NCI-H1417 treated with DMSO at 0.1 percent for 48 hours (cell line): ENCODE data around the gene TMEM54.

Experiments
- DNase-seq: peaks from one replicate; lab custom pipeline; 2025; lab: John Stamatoyannopoulos, UW

The TMEM54 gene

DNA sequence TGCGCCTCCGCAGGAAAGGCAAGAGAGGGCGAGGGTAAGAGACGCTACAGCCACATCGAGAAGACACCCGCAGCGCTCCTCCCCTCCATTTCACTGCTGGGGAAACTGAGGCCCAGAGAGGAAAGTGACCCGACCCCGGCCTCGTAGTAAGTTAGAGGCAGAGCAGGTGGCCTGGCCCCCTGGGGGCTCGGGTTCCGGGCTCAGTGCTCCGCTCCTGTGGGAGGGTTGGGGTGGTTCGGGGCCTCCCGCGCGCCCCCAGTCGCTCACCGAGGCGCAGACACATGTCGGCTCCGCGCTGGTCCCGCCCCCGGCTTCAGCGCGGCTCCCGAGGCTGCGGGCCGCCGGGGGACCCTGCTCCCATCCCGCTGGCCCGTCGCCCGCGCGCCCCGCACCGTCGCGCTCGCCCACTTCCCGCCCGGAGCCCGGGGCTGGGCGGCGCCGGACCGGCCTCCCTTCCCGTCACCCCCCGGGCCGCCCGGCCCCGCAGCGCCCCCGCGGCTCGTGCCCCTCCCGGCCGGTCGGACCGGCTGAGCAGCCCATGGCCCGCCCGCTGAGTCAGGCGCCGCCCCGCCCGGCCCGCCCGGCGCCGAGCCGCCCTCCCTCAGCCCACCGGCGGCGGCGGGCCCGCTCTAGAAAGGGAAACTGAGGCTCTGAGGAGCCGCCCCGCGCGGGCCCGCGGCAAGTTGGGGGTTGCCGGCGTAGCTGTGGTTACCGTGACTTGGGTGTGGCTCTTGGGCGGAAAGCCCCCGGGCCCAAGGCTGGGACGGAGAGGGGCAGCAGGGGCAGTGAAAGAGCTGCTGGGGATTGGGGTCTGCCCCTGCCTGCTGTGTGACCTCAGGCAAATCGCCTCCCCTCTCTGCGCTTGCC lies at the start of gene TMEM54:
Gene TMEM54 (minus strand): TSS at position 434 of the 867 bp plus-strand sequence. CDS start 151 bp downstream, at position 283.
- DNase-seq, result no peak

GRCh38 chr1:32949519-32949918 lies 48.3 kb upstream of the TMEM54 start:
- DNase-seq, result no peak

DNA sequence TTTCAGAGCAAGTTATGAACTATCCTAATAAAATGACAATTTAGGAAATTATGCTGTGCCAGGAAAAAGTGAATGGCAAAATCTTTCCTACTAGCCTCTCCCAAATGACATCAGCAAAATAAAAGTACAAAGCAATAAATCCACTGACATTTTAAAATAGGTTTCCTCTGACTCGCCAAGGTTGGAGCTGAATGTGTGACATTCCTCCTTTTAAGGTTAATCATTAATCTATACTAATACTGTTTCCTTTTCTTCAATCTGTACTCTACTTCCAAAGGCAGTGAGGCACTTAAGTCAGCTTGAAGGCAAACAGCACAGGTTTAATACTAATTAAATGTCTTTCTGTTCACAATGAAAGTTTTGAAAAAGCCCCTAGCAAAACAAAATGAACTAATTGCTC lies 47.7 kb upstream of the TMEM54 start:
- no peak for DNase-seq

- no peak for DNase-seq
Measured at GRCh38 chr1:32948390-32948722, 47.2 kb upstream of the TMEM54 start.

DNA sequence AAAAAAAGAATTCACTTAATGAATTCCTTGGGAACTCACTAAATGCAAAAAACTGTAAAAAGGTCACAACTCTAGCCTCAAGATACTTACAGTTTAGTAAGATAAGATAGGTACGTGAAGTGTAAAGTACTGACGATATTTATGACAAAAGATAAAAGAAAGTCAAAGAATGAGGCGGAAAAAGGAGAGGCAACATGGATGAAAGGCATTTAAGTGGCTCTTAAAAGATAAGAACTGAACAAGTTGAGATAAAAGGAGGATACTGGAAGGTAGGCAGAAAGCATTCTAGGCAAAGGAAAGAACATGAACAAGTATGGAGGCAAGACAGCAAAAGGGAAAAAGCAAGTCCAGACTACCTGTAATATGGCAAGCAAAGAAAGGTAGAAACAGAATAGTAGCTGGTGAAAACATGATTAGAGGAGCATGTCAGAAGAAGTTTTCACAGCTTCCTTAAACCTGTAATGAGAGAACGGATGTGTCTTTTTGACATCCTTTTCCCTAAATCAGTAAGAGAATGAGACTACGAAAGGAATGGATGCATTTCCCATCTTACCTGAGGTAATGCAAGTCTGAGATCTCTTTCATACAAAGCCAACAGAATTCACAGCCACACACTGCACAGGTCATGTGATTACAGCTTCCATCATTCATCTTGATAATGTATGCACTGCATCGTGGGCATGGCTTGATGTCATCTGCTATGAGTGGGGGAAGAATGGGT lies 46.6 kb upstream of the TMEM54 start:
- DNase-seq, result no peak

DNA sequence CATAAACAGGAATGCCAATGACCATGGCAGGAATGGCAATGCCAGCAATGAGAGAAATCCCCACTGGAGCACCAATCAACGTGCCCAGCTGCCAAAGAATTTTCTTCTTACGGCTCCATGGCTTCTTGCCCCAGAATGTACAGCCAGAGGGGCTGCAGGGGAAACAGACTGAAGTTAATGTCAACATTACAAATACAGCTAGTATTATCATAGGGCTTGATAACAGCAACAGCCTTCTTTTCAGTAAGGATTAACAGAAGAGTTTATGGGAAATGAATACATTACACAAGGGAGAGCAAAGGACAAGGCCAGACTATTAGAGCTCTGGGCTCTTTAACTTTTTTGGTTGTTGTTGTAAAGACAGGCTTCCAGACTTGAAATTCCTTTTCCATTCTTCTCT lies 45.2 kb upstream of the TMEM54 start:
- no peak for DNase-seq

DNA sequence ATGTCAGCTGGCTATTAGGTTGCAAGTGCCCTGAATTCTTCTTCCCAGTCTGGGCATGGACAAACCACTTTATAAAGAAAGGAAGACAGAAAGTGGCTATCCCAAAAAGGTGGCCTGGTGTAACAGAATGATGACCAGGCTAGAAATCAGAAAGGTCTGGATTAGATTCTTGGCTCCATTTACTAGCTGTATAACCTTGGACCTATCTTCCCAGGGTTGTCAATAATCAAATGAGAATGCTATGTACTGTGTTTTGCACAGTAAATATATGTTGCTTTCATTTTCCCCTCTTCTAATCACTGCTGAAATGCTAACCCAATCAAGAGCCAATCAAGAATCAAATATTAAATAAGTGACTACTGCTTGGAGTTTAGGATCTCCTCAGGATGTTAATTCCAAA lies 43.0 kb upstream of the TMEM54 start:
- DNase-seq, result no peak

DNA sequence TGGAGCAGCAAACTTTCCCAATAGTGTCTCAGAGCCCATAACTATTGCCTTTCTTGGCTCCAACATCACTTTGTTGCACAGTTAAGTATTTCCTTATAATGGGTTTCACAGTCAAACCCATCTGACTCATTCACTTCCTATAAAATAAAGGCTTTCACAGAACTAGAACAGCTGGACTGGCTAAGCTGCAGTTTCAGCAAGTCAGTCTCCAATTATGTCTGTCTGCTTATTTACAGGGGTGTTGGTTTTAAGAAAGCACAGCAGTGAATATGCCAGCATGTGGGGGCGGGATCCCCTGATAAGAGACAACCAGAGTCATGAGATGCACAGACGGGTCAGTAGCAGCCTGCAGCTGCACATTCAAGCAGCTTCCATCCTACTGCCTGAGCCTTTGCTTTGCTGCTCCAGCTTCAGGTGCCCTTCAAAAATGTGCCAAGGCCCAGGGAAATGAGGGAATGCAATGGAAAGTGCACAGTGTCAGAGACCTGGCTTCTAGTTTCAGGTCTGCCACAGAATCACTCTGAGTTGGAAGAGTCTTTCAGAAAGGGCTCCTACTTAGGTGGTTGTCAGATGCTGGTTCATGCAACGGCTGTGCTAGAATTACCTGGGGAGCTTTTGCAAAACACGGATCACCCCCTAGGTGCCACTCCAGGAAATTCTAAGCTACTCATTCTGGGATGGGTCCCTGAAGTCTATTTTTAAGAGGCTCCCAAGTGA lies 38.6 kb upstream of the TMEM54 start:
- no peak for DNase-seq

GRCh38 chr1:32937061-32937460 lies 35.9 kb upstream of the TMEM54 start:
- no peak for DNase-seq

DNA sequence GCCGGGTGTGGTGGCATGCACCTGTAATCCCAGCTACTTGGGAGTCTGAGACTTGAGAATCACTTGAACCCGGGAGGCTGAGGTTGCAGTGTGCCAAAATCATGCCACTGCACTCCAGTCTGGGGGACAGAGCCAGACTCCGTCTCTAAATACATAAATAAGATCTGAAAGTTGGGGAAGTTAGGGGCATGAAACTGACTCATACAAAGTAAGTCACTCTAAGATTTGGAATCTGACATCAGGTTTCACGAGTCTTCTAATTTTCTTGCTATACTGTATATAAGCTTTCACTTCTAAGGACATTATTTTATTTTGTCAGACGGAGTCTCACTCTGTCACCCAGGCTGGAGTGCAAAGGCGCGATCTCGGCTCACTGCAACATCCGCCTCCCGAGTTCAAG lies 33.3 kb upstream of the TMEM54 start:
- no peak for DNase-seq

DNA sequence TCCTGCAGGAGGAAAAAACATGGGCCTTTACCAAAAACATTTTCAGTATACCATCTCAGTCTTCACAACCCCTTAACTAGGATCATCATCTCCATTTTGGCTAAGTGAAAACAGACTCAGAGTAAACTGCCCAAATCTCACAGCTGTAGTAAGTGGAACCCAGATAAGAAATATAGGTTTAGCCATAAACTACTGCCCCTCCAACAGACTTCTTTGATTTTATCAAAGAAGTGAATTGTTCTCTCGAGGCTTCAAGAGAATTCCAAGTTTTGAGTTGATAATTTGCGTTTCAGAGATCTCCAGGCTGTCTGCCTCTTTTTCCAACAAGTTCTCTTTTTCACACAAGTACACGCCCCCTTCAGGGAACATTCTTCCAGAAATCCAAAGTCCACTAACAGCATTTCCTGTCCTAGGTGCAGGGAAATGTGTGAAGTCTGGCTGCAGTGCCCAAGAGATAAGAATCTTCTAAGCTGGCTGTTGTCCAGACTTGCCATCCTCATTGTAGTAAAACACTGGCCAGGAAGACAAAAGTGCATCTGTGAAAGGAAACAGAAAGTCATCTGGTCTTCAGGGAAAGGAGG lies 32.6 kb upstream of the TMEM54 start:
- DNase-seq, result no peak

GRCh38 chr1:32931760-32932159 lies 30.6 kb upstream of the TMEM54 start:
- no peak for DNase-seq

- no peak for DNase-seq
Measured at GRCh38 chr1:32929366-32929765, 28.2 kb upstream of the TMEM54 start.

GRCh38 chr1:32928715-32929114 lies 27.5 kb upstream of the TMEM54 start:
- DNase-seq, result no peak

GRCh38 chr1:32928285-32928684 lies 27.1 kb upstream of the TMEM54 start:
- no peak for DNase-seq

DNA sequence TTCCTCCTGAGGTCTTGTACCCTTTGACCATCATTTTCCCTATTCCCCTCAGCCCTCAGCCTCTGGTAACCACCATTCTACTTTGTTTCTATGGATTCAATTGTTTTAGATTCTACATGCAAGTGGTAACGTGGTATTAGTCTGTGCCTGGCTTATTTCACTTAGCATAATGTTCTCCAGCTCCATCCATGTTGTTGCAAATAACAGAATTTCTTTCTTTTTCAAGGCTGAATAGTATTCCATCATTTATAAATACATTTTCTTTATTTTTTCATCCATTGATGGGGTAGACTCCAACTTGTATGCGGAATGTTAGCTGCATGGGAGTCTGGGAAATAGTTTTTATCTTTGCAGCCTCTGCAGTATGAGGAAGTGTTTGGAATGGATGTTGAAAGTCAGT lies 26.3 kb upstream of the TMEM54 start:
- no peak for DNase-seq

DNA sequence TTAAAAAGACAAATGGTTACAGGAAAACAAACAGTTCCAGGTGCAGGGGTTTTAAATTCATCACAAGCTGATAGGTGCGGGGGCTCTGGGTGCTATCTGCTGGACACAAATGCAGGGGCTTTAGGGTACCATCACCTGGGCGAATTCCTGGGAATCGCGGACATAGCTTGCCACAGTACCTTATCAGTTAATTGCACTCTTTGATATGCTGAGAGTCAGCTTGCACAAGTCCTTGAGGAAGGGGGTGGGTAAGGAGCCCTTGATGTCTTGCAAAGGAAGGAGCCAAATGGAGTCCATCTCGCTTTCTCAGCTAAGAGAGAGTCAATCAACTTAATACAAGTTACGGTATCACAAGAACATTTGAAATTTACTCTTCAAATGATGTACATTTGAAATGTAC lies 25.4 kb upstream of the TMEM54 start:
- no peak for DNase-seq

DNA sequence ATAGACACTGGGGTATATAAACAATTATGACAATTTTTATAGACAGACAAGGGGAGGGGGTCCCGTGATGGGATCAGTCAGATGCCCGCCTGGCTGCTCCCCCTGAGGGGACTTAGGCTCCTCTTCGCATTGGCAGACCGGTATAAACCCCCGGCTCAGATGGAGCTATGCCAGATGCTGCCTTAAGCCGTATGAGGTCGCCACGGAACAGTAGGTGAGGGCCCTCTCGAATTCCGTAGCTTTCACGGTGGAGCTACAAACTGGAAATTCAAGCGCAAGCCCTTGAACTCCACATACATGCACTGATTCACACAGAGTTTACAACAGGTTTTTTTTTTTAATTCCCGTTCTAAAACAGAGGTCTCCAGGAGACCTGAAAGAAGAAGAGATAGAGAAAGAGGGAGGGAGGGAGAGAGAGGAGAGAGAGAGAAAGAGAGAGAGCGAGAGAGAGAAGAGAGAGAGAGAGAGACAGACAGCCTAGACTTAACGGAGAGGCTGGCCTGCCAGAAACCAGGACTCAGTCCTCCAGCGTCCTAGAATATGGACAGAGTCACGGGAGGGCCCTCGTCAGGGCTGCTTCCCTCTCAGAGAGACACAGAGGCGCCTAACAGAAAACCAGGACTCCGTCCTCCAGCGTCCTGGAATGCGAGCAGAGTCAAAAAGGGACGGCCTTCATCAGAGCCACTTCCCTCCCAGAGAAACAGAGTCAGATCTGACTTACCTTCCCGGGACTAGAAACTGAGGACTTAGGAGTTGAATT lies 24.4 kb upstream of the TMEM54 start:
- no peak for DNase-seq

- no peak for DNase-seq
Measured at GRCh38 chr1:32924881-32925344, 23.7 kb upstream of the TMEM54 start.

DNA sequence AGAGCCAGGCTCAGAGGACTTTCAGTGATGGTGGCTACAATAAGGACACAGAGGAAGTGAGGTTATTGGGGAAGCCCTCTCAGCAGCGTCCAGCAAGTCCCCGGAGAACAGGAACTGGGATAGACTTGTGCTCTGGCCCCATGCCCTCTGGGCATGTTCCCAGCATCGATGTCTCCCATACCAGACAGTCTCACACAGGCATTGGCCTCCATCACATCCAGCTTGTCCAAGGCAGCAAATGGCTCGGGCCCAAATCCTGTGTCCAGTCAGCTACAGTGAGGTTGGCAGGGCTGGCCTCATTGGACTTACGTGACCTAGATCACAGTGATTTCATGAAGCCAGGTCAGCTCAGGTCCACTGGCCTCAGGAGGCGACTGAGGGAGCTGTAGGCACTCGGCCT lies 19.6 kb upstream of the TMEM54 start:
- no peak for DNase-seq
